Spleen (tissue), 11 donors: ENCODE results near the gene PRPSAP1. TPM values are rescaled to one million over a fixed set of nuclear protein-coding genes. Genes with fewer than 3 reads are reported as not detected.

Experiments used
- DNase-seq: peaks from one replicate; pipeline ENCODE4 v3.0.0-alpha.2; 2020
- H3K27ac ChIP-seq, 8 donors: fragments of 200-600 bp; sonication (generic) in 7 of 8; 1 replicate in 4 of 8; 2 replicates in 4 of 8; pipeline versions ENCODE4 v1.5.0 to v1.8.0; 2016 to 2021; ENCODE audit warnings: inconsistent platforms in 4 of 8, mild to moderate bottlenecking in 4 of 8, moderate library complexity in 1 of 8
- H3K27me3 ChIP-seq, 7 donors: fragments of 200-600 bp; sonication (generic) in 6 of 7; replicated peaks in 1 of 7; 1 replicate in 4 of 7; 2 replicates in 3 of 7; pipeline versions ENCODE4 v1.5.0 to v1.8.0; 2016 to 2021; ENCODE audit warnings: inconsistent platforms in 3 of 7, mild to moderate bottlenecking in 1 of 7
- H3K36me3 ChIP-seq, 6 donors: fragments of 200-600 bp; sonication (generic) in 5 of 6; 1 replicate in 4 of 6; 2 replicates in 2 of 6; pipeline versions ENCODE4 v1.5.0 to v1.8.0; 2016 to 2021; ENCODE audit warnings: inconsistent platforms in 2 of 6
- H3K4me1 ChIP-seq, 6 donors: fragments of 200-600 bp; sonication (generic) in 5 of 6; 1 replicate in 3 of 6; 2 replicates in 3 of 6; pipeline versions ENCODE4 v1.5.0 to v1.8.0; 2016 to 2021; ENCODE audit warnings: inconsistent platforms in 3 of 6
- H3K4me3 ChIP-seq, 8 donors: fragments of 200-600 bp; sonication (generic) in 7 of 8; 1 replicate in 4 of 8; 2 replicates in 4 of 8; pipeline versions ENCODE4 v1.5.0 to v1.8.0; 2016 to 2021; ENCODE audit warnings: inconsistent platforms in 4 of 8, mild to moderate bottlenecking in 4 of 8, moderate library complexity in 2 of 8
- H3K9me3 ChIP-seq, 8 donors: fragments of 200-600 bp; sonication (generic) in 7 of 8; 1 replicate in 4 of 8; 2 replicates in 4 of 8; pipeline versions ENCODE4 v1.5.0 to v1.8.0; 2016 to 2021; ENCODE audit warnings: inconsistent platforms in 4 of 8
- CTCF ChIP-seq, 11 experiments: fragments of 200-600 bp in 7 of 11; fragments of 450-650 bp in 4 of 11; sonication (generic) in 4 of 11; IDR thresholded peaks in 8 of 11; conservative IDR thresholded peaks in 3 of 11; 1 replicate in 7 of 11; 2 replicates in 4 of 11; pipeline versions ENCODE4 v1.4.0 to v1.8.0; 2016 to 2021; ENCODE audit warnings: antibody characterized with exemption in 11 of 11, inconsistent platforms in 4 of 11, mild to moderate bottlenecking in 1 of 11
- POLR2A ChIP-seq, 3 donors: fragments of 450-650 bp; IDR thresholded peaks; one replicate each; pipeline ENCODE4 v1.5.1; 2017; ENCODE audit warnings: antibody characterized with exemption in 3 of 3, mild to moderate bottlenecking in 1 of 3
- POLR2AphosphoS5 ChIP-seq, 3 donors: sonication (generic); formaldehyde crosslinking; IDR thresholded peaks; one replicate each; pipeline ENCODE4 v1.5.1; 2017; ENCODE audit warnings: antibody characterized with exemption in 3 of 3
- WGBS, 5 donors: extraction: QIAGEN DNeasy Blood & Tissue Kit in 3 of 5; methylation state at CpG; one replicate each; pipeline versions ENCODE4 v1.1.5 to v1.1.7; 2013 to 2018; 5-methylcytosine and 5-hydroxymethylcytosine counted together
- intact Hi-C: fragments of 100-400 bp; cut with DNase I; formaldehyde crosslinking; loops from one replicate; pipeline ENCODE4 v1.15.0; 2023; ENCODE audit warnings: low total_unique reads
- polyA plus RNA-seq, 3 donors: library from polyadenylated mRNA; stranded (reverse); fragments of 200-250 nt; gene quantifications; one replicate each; pipeline ENCODE4 v1.2.1, GENCODE V29; 2013
- total RNA-seq, 7 donors: library from RNA; depleted of rRNA in 3 of 7; stranded (reverse); fragments of >200 nt in 3 of 7; fragmentation: NEBNext Ultra II Directional in 4 of 7; extraction: Animal tissue kit (Norgen Biotek cat#: 25700) in 4 of 7; gene quantifications; one replicate each; pipeline versions ENCODE4 v1.1.0 to v1.2.1, GENCODE V29; 2016 to 2021
- donor health status: healthy with polysubstance abuse.
- donor health status: DM: no; HTN: no; CAD: no; lungs with moderate emphysema.
- donor health status: DM: no; HTN: no; CAD: no.
- donor health status: Bipolar disorder and iron deficiency.
- donor health status: healthy.
- donor health status: DM: no; HTN: no; CAD: no.
- donor health status: DM: yes; HTN: yes; CAD: no.

Gene PRPSAP1
- total and polyA plus RNA-seq, 10 donors: 17.5 to 54.1 (median 35.8) TPM

DNA sequence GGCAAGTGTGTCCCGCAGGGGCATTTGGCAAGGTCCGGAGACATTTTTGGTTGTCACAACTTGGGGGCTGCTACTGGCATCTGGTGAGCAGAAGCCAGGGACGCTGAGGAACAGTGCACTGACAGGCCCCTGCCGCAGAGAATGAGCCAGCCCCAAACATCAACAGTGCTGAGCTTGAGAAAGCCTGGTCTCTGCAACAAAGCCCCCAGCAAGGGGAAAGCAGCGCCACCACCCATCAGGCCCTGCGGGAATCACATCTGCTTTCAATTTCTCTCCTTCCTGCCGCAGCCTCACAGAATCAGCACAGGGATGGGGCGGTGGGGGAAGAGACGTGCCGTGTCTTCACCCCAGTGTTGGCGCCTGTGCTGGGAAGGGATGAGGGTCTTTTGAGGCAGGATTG is 14.8 kb upstream of the PRPSAP1 start:
- WGBS, 5 donors: 68 to 86% (median 80%) methylated on average over 7 to 11 of the region's 11 CpGs
- no peak for DNase-seq

GRCh38 chr17:76367642-76368041 is 13.9 kb upstream of the PRPSAP1 start:
- Histone ChIP-seq H3K36me3 (no peaks in the 10 kb centered on the region), H3K9me3 (no peaks in the 10 kb centered on the region), H3K27me3 (peaks cover 0 to 26% (median 0%) of the 10 kb centered on the region in 7 donors), H3K27ac (no peak overlapping the region), H3K4me3 (no peak overlapping the region), H3K4me1 (peaks cover 0 to 8% (median 2%) of the 10 kb centered on the region in 6 donors)
- intact Hi-C loops: no loop called here
- TF ChIP-seq POLR2A (IDR thresholded peaks at IDR 0.05) (no peak), POLR2AphosphoS5 (IDR thresholded peaks at IDR 0.05) (no peak), CTCF (IDR thresholded peaks at IDR 0.05 in 8 of 11, conservative IDR thresholded peaks at IDR 0.05 in 3 of 11) (no peak)
- DNase-seq: no peak
- 81 to 92% (median 85%) methylated on average over 6 of the region's 6 CpGs for WGBS, 5 donors

More for the DNA sequence above, 14.8 kb upstream of the PRPSAP1 start:
- Histone ChIP-seq H3K27ac (no peak overlapping the region), H3K36me3 (no peaks in the 10 kb centered on the region), H3K27me3 (peaks cover 0 to 23% (median 0%) of the 10 kb centered on the region in 7 donors), H3K4me1 (peaks cover 0 to 2% (median 0%) of the 10 kb centered on the region in 6 donors), H3K9me3 (no peaks in the 10 kb centered on the region), H3K4me3 (no peak overlapping the region)
- no peak for TF ChIP-seq POLR2A (IDR thresholded peaks at IDR 0.05)
- no peak for TF ChIP-seq CTCF (IDR thresholded peaks at IDR 0.05 in 8 of 11, conservative IDR thresholded peaks at IDR 0.05 in 3 of 11)
- intact Hi-C loops: no loop called here

DNA sequence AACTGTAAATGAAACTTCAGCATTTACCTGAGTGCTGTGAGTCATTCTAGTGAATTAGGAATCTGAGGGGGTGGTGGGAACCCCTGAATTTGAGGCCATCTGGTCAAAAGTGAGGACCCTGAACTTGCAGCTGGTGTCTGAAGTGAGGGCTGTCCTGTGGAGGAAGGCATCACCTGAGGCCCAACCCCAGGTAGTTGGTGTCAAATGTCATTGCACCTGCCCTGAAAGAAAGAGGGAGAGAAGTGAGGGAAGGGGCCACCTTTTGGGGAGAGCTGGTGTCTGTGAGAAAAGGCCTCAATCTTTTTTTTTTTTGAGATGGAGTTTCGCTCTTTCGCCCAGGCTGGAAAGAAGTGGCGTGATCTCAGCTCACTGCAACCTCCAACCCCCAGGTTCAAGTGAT is 12.5 kb upstream of the PRPSAP1 start:
- no peak overlapping the region for H3K27ac ChIP-seq
- intact Hi-C loops: no loop called here
- TF ChIP-seq POLR2A (IDR thresholded peaks at IDR 0.05): no peak
- TF ChIP-seq CTCF (IDR thresholded peaks at IDR 0.05 in 8 of 11, conservative IDR thresholded peaks at IDR 0.05 in 3 of 11): no peak
- TF ChIP-seq POLR2AphosphoS5 (IDR thresholded peaks at IDR 0.05): no peak
- no peaks in the 10 kb centered on the region for H3K9me3 ChIP-seq
- no peak overlapping the region for H3K4me3 ChIP-seq
- no peak for DNase-seq
- WGBS, 5 donors: 91 to 100% (median 95%) methylated on average over 3 of the region's 3 CpGs; no CpG with 5 or more reads in 1 of the 5 donors
- H3K27me3 ChIP-seq: peaks cover 0 to 26% (median 0%) of the 10 kb centered on the region in 7 donors
- no peaks in the 10 kb centered on the region for H3K36me3 ChIP-seq
- H3K4me1 ChIP-seq: peaks cover 0 to 21% (median 10%) of the 10 kb centered on the region in 6 donors

DNA sequence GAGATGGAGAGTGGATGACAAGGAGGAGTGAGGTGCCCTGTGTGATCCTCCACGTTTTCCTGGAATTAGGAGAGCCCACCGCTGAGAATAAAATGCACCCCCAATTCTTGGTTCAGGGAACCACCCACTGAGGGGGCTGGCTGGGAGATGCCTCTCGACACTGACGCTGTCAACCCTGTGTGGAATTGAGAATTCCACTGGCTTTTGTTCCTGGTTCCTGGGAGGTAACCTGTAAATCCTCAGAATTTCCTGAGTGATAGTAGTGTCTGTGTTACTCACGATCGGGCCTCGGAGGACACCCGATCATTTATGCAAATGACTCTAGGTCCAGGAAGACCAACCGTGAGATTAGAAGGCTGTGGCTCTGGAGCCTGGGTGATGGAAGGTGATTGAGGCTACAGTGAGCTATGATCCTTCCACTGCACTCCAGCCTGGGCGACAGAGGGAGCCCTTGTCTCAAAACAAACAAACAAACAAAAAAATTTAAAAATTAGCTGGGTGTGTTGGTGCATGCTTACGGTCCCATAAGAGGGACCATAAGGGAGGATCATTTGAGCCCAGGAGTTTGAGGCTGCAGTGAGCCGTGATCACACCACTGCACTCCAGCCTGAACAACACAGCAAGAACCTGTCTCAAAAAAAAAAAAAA is 11.7 kb upstream of the PRPSAP1 start:
- intact Hi-C loops: no loop called here
- Histone ChIP-seq H3K9me3 (no peaks in the 10 kb centered on the region), H3K36me3 (no peaks in the 10 kb centered on the region), H3K27ac (no peak overlapping the region), H3K4me1 (peaks cover 0 to 22% (median 10%) of the 10 kb centered on the region in 6 donors), H3K27me3 (peaks cover 0 to 26% (median 0%) of the 10 kb centered on the region in 7 donors), H3K4me3 (no peak overlapping the region)
- 55 to 72% (median 60%) methylated on average over 12 of the region's 12 CpGs for WGBS, 5 donors
- no peak for TF ChIP-seq POLR2AphosphoS5 (IDR thresholded peaks at IDR 0.05)
- peak in 6 of 11 experiments; percentile 8 to 34 (median 19) for TF ChIP-seq CTCF (IDR thresholded peaks at IDR 0.05 in 8 of 11, conservative IDR thresholded peaks at IDR 0.05 in 3 of 11)
- DNase-seq: no peak
